Right ventricle myocardium inferior (tissue), 1 donor: ENCODE measurements around the gene SLC35B1. TPM values are rescaled to one million over a fixed set of nuclear protein-coding genes. Genes with fewer than 3 reads are reported as not detected.

Experiments
- total RNA-seq: library from RNA; stranded (reverse); fragmentation: NEBNext Ultra II Directional; extraction: Animal tissue kit (Norgen Biotek cat#: 25700); gene quantifications from one replicate; pipeline ENCODE4 v1.2.1, GENCODE V29; 2021
- donor health status: DM: no; HTN: yes; CAD: no; lungs with severe emphysema.

Gene SLC35B1
- total RNA-seq, 1 donor from 2014 or later = 59.3 TPM

Other genes with a start within 250 kb of the SLC35B1 start
- gene NGFR, start 212.7 kb downstream of the SLC35B1 start, total RNA-seq = 10.0 TPM
- gene NXPH3, start 132.1 kb downstream of the SLC35B1 start, total RNA-seq = 4.5 TPM
- gene SPOP, start 29.9 kb downstream of the SLC35B1 start, total RNA-seq = 73.1 TPM
- gene FAM117A, start 56.2 kb upstream of the SLC35B1 start, total RNA-seq = 10.3 TPM
- 45.4 TPM for gene KAT7, start 80.7 kb upstream of the SLC35B1 start, total RNA-seq
- 0.43 TPM for gene TAC4, start 140.1 kb upstream of the SLC35B1 start, total RNA-seq